MM.1S (cell line): Measurements from ENCODE around the gene CCDC13.

ENCODE experiments used
- CTCF ChIP-seq: fragments of 300-600 bp; sonication (generic); IDR thresholded peaks from 2 replicates; pipeline ENCODE4 v1.5.1; 2016; ENCODE audit warnings: antibody characterized with exemption, low read length, mixed read lengths
- EZH2 ChIP-seq: fragments of 300-600 bp; sonication (generic); optimal IDR thresholded peaks from 2 replicates; pipeline ENCODE3; 2017; ENCODE audit warnings: low read depth, mild to moderate bottlenecking, antibody characterized with exemption, low read length, mixed read lengths
- EZH2phosphoT487 ChIP-seq: fragments of 300-600 bp; sonication (generic); IDR thresholded peaks from 2 replicates; pipeline ENCODE4 v1.6.1; 2018; ENCODE audit warnings: antibody characterized with exemption, low read length

GRCh38 chr3:42742259-42742658, 30.8 kb downstream of the CCDC13 start:
- TF ChIP-seq CTCF (no peak), EZH2 (no peak), EZH2phosphoT487 (no peak)
